K562 (cell line): ENCODE results near the gene EPS8L1. TPM values are rescaled to one million over a fixed set of nuclear protein-coding genes. Genes with fewer than 3 reads are reported as not detected.

Source experiments
- ATAC-seq: fragments of 200-7000 bp; cut with Tn5 transposase; 3 replicates; pipeline ENCODE4 v1.9.1; 2020; ENCODE audit warnings: moderate library complexity
- BruUV-seq: library from RNA; stranded (reverse); fragments of 400-500 nt; replicated peaks from 2 replicates; lab custom pipeline; 2021; lab: Mats Ljungman, UMichigan
- CTCF ChIA-PET: fragments of 300-600 bp; formaldehyde crosslinking; extraction: SDS; loops from one replicate; lab custom pipeline; 2021; ENCODE audit warnings: low intra/inter-chr PET ratio; lab: Yijun Ruan, JAX
- POLR2A ChIA-PET: fragments of 300-600, 350-650 bp; sonication (Branson Sonifier 250); formaldehyde crosslinking; extraction: SDS; loops from one replicate; lab custom pipeline; 2021; ENCODE audit warnings: antibody characterized with exemption, inconsistent platforms; lab: Yijun Ruan, JAX
- DNase-seq, 4 experiments: peaks; one replicate each; pipeline versions ENCODE4 v3.0.0 to v3.0.0-alpha.2; 2011 to 2018; ENCODE audit warnings: low spot score in 3 of 4, mixed read lengths in 3 of 4; ENCODE audit errors: extremely low read depth in 1 of 4
- FAIRE-seq: peaks from 2 replicates; lab custom pipeline; 2011; peaks lifted over from hg19 to GRCh38; lab: Jason Lieb, UNC
- H2AFZ ChIP-seq: 2 replicates; pipeline ENCODE4 v1.6.0; 2011; ENCODE audit warnings: low read depth, low read length, control low read depth, inconsistent platforms
- H3K27ac ChIP-seq: fragments of 200-600 bp; 3 replicates; pipeline ENCODE4 v1.8.0; 2011; ENCODE audit warnings: low read depth, mild to moderate bottlenecking, control low read depth, inconsistent platforms, low read length, moderate library complexity, mixed read lengths; ENCODE audit errors: extremely low read depth
- H3K27me3 ChIP-seq, 2 experiments: fragments of 300-600 bp in 1 of 2; 2 replicates in 1 of 2; 3 replicates in 1 of 2; pipeline versions ENCODE4 v1.6.0 to v1.8.0; 2011; ENCODE audit warnings: inconsistent platforms in 2 of 2, low read length in 2 of 2, mild to moderate bottlenecking in 1 of 2, mixed read lengths in 1 of 2, moderate library complexity in 1 of 2; ENCODE audit not compliant: control insufficient read depth in 2 of 2, insufficient read depth in 2 of 2
- H3K36me3 ChIP-seq: fragments of 300-600 bp; 3 replicates; pipeline ENCODE4 v1.8.0; 2011; ENCODE audit warnings: mild to moderate bottlenecking, low read length, inconsistent platforms; ENCODE audit not compliant: control insufficient read depth, insufficient read depth
- H3K4me1 ChIP-seq, 2 experiments: fragments of 200-600 bp in 1 of 2; replicated peaks in 1 of 2; 2 replicates in 1 of 2; 3 replicates in 1 of 2; pipeline versions ENCODE4 v1.5.1 to v1.8.0; 2011; ENCODE audit warnings: inconsistent platforms in 2 of 2, low read length in 2 of 2, mild to moderate bottlenecking in 1 of 2, mixed read lengths in 1 of 2, moderate library complexity in 1 of 2; ENCODE audit not compliant: control insufficient read depth in 2 of 2, insufficient read depth in 2 of 2
- H3K4me2 ChIP-seq: 2 replicates; pipeline ENCODE4 v1.6.1; 2011; ENCODE audit warnings: low read length, control low read depth, inconsistent platforms, mixed read lengths; ENCODE audit not compliant: insufficient read depth
- H3K4me3 ChIP-seq: fragments of 200-600 bp; sonication (generic), shearing (Covaris generic); 2 replicates; pipeline ENCODE4 v1.5.1; 2016; ENCODE audit warnings: control low read depth, inconsistent platforms
- H3K79me2 ChIP-seq: fragments of 200-600 bp; 3 replicates; pipeline ENCODE4 v1.8.0; 2011; ENCODE audit warnings: low read length, inconsistent platforms; ENCODE audit not compliant: control insufficient read depth, insufficient read depth
- H3K9ac ChIP-seq, 2 experiments: 2 replicates each; pipeline versions ENCODE4 v1.6.0 to v1.6.1; 2011; ENCODE audit warnings: low read depth in 2 of 2, low read length in 2 of 2, control low read depth in 1 of 2, inconsistent platforms in 1 of 2, mild to moderate bottlenecking in 1 of 2, mixed read lengths in 1 of 2; ENCODE audit not compliant: insufficient read depth in 1 of 2
- H3K9me1 ChIP-seq: one replicate; pipeline ENCODE4 v1.6.0; 2011; ENCODE audit warnings: inconsistent platforms, mild to moderate bottlenecking, low read length, moderate library complexity; ENCODE audit not compliant: control insufficient read depth, insufficient read depth
- H3K9me3 ChIP-seq: replicated peaks from 2 replicates; pipeline ENCODE4 v1.5.1; 2011; ENCODE audit warnings: low read depth, low read length, inconsistent platforms; ENCODE audit not compliant: control insufficient read depth, insufficient read depth
- H4K20me1 ChIP-seq: replicated peaks from 2 replicates; pipeline ENCODE4 v1.6.1; 2011; ENCODE audit warnings: low read length, inconsistent platforms, mixed read lengths; ENCODE audit not compliant: control insufficient read depth, insufficient read depth
- BCOR ChIP-seq: fragments of 450-650 bp; IDR thresholded peaks from 2 replicates; pipeline ENCODE4 v1.6.1; 2016
- CHD2 ChIP-seq: IDR thresholded peaks from 2 replicates; pipeline ENCODE4 v1.6.1; 2011; ENCODE audit warnings: low read depth, low read length
- CTCFL ChIP-seq: IDR thresholded peaks from 2 replicates; pipeline ENCODE4 v1.6.1; 2011; ENCODE audit warnings: borderline replicate concordance, low read depth, mild to moderate bottlenecking, moderate library complexity, low read length; ENCODE audit not compliant: insufficient read depth, poor library complexity, severe bottlenecking
- DDX20 ChIP-seq: fragments of 450-650 bp; IDR thresholded peaks from 2 replicates; pipeline ENCODE4 v1.6.1; 2016; ENCODE audit warnings: missing genetic modification characterization, low read depth, mild to moderate bottlenecking, missing compliant biosample characterization, moderate library complexity
- ERF ChIP-seq: fragments of 450-650 bp; formaldehyde crosslinking; IDR thresholded peaks from 2 replicates; pipeline ENCODE4 v1.4.0; 2020; ENCODE audit warnings: mild to moderate bottlenecking, mixed read lengths
- ESRRA ChIP-seq: fragments of 450-650 bp; IDR thresholded peaks from 2 replicates; pipeline ENCODE4 v1.6.1; 2014; ENCODE audit warnings: low read depth, mild to moderate bottlenecking, moderate library complexity, borderline replicate concordance
- FUS ChIP-seq: fragments of 200-400 bp; formaldehyde crosslinking; optimal IDR thresholded peaks from 2 replicates; pipeline ENCODE3; 2017; ENCODE audit warnings: low read depth, low read length
- KDM1A ChIP-seq, 2 experiments: fragments of 450-650 bp; IDR thresholded peaks; 2 replicates each; pipeline ENCODE4 v1.6.1; 2016; ENCODE audit warnings: mild to moderate bottlenecking in 2 of 2
- MCM7 ChIP-seq, 2 experiments: fragments of 450-650 bp; IDR thresholded peaks; 2 replicates each; pipeline ENCODE4 v1.6.1; 2016 to 2018
- NR1H2 ChIP-seq: sonication (generic); formaldehyde crosslinking; IDR thresholded peaks from 2 replicates; pipeline ENCODE4 v1.4.0; 2020; ENCODE audit warnings: mild to moderate bottlenecking, missing genetic modification reagents
- PHB2 ChIP-seq: fragments of 450-650 bp; IDR thresholded peaks from 2 replicates; pipeline ENCODE4 v1.6.1; 2017; ENCODE audit warnings: low read depth
- POLR2AphosphoS5 ChIP-seq: IDR thresholded peaks from 2 replicates; pipeline ENCODE4 v1.6.1; 2011; ENCODE audit warnings: mild to moderate bottlenecking, low read depth, low read length, moderate library complexity; ENCODE audit not compliant: control insufficient read depth, insufficient read depth
- PTTG1 ChIP-seq: fragments of 450-650 bp; IDR thresholded peaks from 2 replicates; pipeline ENCODE4 v1.6.1; 2016; ENCODE audit warnings: low read depth, mild to moderate bottlenecking, missing genetic modification characterization, missing compliant biosample characterization
- RBM25 ChIP-seq: fragments of 200-400 bp; formaldehyde crosslinking; IDR thresholded peaks from 2 replicates; pipeline ENCODE4 v1.6.1; 2018; ENCODE audit warnings: low read length, low read depth, moderate library complexity; ENCODE audit not compliant: severe bottlenecking
- RBM39 ChIP-seq: fragments of 200-400 bp; formaldehyde crosslinking; optimal IDR thresholded peaks from 2 replicates; pipeline ENCODE3; 2018; ENCODE audit warnings: low read depth, low read length
- SMARCA5 ChIP-seq: fragments of 450-650 bp; IDR thresholded peaks from 2 replicates; pipeline ENCODE4 v1.6.1; 2016
- TAF9B ChIP-seq: fragments of 450-650 bp; IDR thresholded peaks from 2 replicates; pipeline ENCODE4 v1.6.1; 2018; ENCODE audit warnings: mild to moderate bottlenecking; ENCODE audit not compliant: partially characterized antibody
- TEAD2 ChIP-seq: fragments of 450-650 bp; IDR thresholded peaks from 2 replicates; pipeline ENCODE4 v1.6.1; 2016; ENCODE audit warnings: missing genetic modification characterization, control low read depth, missing compliant biosample characterization
- ZBTB33 ChIP-seq: sonication (generic); formaldehyde crosslinking; IDR thresholded peaks from 2 replicates; pipeline ENCODE4 v1.8.1; 2023; ENCODE audit warnings: mild to moderate bottlenecking, missing genetic modification reagents
- ZNF146 ChIP-seq: IDR thresholded peaks from one replicate; pipeline ENCODE4 v1.6.1; 2018; ENCODE audit warnings: missing compliant biosample characterization; ENCODE audit not compliant: unreplicated experiment
- ZNF551 ChIP-seq: fragments of 250-450 bp; sonication (Bioruptor Pico); IDR thresholded peaks from 2 replicates; pipeline ENCODE4 v1.5.0; 2021; ENCODE audit warnings: mild to moderate bottlenecking, moderate library complexity
- WGBS: fragments of 100-300 bp; shearing (Covaris generic); methylation state at CpG from one replicate; pipeline ENCODE4 v1.1.6; 2016; ENCODE audit warnings: low coverage, mixed read lengths; ENCODE audit not compliant: insufficient coverage; ENCODE audit errors: missing lambda C conversion rate; 5-methylcytosine and 5-hydroxymethylcytosine counted together
- in situ Hi-C: fragments of 300-500 bp; cut with MboI; formaldehyde crosslinking; loops from 4 replicates; pipeline ENCODE4 v1.15.0; 2018; ENCODE audit warnings: inconsistent platforms, mixed read lengths
- intact Hi-C: fragments of 100-400 bp; cut with micrococcal nuclease; formaldehyde crosslinking; loops from 2 replicates; pipeline ENCODE4 v1.14.2; 2022
- polyA plus RNA-seq, 8 experiments: library from polyadenylated mRNA; depleted of rRNA in 4 of 8; stranded (reverse) in 5 of 8; unstranded in 3 of 8; fragments of >200 nt; fragmentation: Nextera tagmentation in 2 of 8; fragmentation: Illumina TruSeq in 1 of 8; extraction: Ambion mirVana in 2 of 8; extraction: Trizol in 1 of 8; gene quantifications; 2 replicates each; pipeline versions ENCODE4 v1.2.1 to v1.2.3, GENCODE V29; 2011 to 2014; ENCODE audit warnings: inconsistent platforms in 1 of 8, missing spikeins in 1 of 8
- total RNA-seq, 7 experiments: library from RNA; depleted of rRNA in 6 of 7; stranded (reverse); fragments of >200 nt in 6 of 7; fragmentation: Illumina TruSeq in 2 of 7; extraction: Trizol in 2 of 7; gene quantifications; 2 replicates each; pipeline versions ENCODE4 v1.2.1 to v1.2.3, GENCODE V29; 2011 to 2021; ENCODE audit warnings: low replicate concordance in 1 of 7

The EPS8L1 gene
- total and polyA plus RNA-seq, 9 of the 15 experiments (the other 6 are each of a cell fraction or from before 2014, with no cell fraction given): 0.35 to 22.1 (median 11.9) TPM

- in situ Hi-C loops: no loop called here
- ChIA-PET POLR2A (interaction anchor here (1.3 kb wide), 1 partner anchor 9 kb away, joined by 3 read pairs; no protein-coding TSS in a partner anchor), CTCF (no interaction called here)
- FAIRE-seq (no peak), DNase-seq (no peak), ATAC-seq (no peak)
- TF ChIP-seq PHB2 (no peak), ERF (CRISPR knock-in tag) (no peak), RBM39 (no peak), DDX20 (tag) (no peak), ZNF146 (CRISPR knock-in tag) (peak; percentile 99), TAF9B (no peak), FUS (no peak), RBM25 (peak; percentile 78), ESRRA (no peak), NR1H2 (no peak), CTCFL (no peak), MCM7 (IDR thresholded peaks at IDR 0.05) (no peak), KDM1A (IDR thresholded peaks at IDR 0.05) (0 out of 4 replicates have a peak, but pooled peaks of 1 of the 2 experiments have one; percentile 47), ZBTB33 (CRISPR knock-in tag) (no peak), CHD2 (no peak), POLR2AphosphoS5 (no peak), BCOR (0 out of 2 replicates have a peak, but pooled peaks have one; percentile 20), SMARCA5 (0 out of 2 replicates have a peak, but pooled peaks have one; percentile 20), PTTG1 (tag) (no peak), ZNF551 (CRISPR knock-in tag) (no peak), TEAD2 (no peak)
- Histone ChIP-seq H3K27ac (no peak overlapping the region), H2AFZ (no peak overlapping the region), H3K9ac (no peak overlapping the region), H3K4me2 (no peak overlapping the region), H3K9me1 (no peaks in the 10 kb centered on the region), H3K36me3 (peaks cover 87% of the 10 kb centered on the region), H3K9me3 (no peaks in the 10 kb centered on the region), H3K79me2 (peaks cover 49% of the 10 kb centered on the region), H3K4me3 (no peak overlapping the region), H3K4me1 (peaks cover 3 to 10% of the 10 kb centered on the region in 2 experiments; a peak in 4 of 5 replicates), H4K20me1 (0 out of 2 replicates have a peak, but pooled peaks cover under 1% of the 10 kb centered on the region), H3K27me3 (no peaks in the 10 kb centered on the region)
- no TSS peak for BruUV-seq
- intact Hi-C loops: no loop called here
- 95% methylated on average over 9 of the region's 9 CpGs for WGBS
Observed at GRCh38 chr19:55056827-55057226, 18.8 kb upstream of the EPS8L1 start.
